SK-N-MC (cell line): ENCODE data around the gene RABL2B.

Experiments used
- DNase-seq: peaks from one replicate; pipeline ENCODE4 v3.0.0-alpha.2; 2011; ENCODE audit warnings: low read depth, low spot score
- H3K27ac ChIP-seq: fragments of 200-600 bp; sonication (generic); 2 replicates; pipeline ENCODE4 v1.5.1; 2016; ENCODE audit warnings: mixed run types
- H3K36me3 ChIP-seq: fragments of 200-600 bp; sonication (generic); 2 replicates; pipeline ENCODE4 v1.6.1; 2017; ENCODE audit warnings: antibody characterized with exemption, low read length, mixed read lengths; ENCODE audit not compliant: insufficient read depth
- H3K4me3 ChIP-seq: fragments of 200-600 bp; sonication (generic); 2 replicates; pipeline ENCODE4 v1.5.1; 2016
- H3K9ac ChIP-seq: fragments of 200-600 bp; sonication (generic); 2 replicates; pipeline ENCODE4 v1.8.0; 2017; ENCODE audit warnings: mixed run types, mixed read lengths; ENCODE audit not compliant: insufficient read length
- H3K9me3 ChIP-seq: fragments of 200-600 bp; sonication (generic); 2 replicates; pipeline ENCODE4 v1.6.1; 2017; ENCODE audit warnings: low read depth, mild to moderate bottlenecking, antibody characterized with exemption, low read length, moderate library complexity, mixed read lengths
- EZH2 ChIP-seq: fragments of 200-600 bp; sonication (generic); IDR thresholded peaks from one replicate; pipeline ENCODE4 v1.6.1; 2017; ENCODE audit warnings: antibody characterized with exemption
- FOXP2 ChIP-seq: optimal IDR thresholded peaks from 2 replicates; pipeline ENCODE3; 2011; ENCODE audit warnings: mild to moderate bottlenecking, moderate library complexity; ENCODE audit not compliant: insufficient read depth; ENCODE audit errors: extremely low read length, control extremely low read depth
- POLR2AphosphoS5 ChIP-seq: IDR thresholded peaks from 2 replicates; pipeline ENCODE4 v1.6.1; 2012; ENCODE audit warnings: mild to moderate bottlenecking, low read depth, low read length, borderline replicate concordance

RABL2B gene

GRCh38 chr22:50730013-50730891 lies 53.2 kb downstream of the RABL2B start:
- Histone ChIP-seq H3K9me3 (no peaks in the 10 kb centered on the region), H3K9ac (no peak overlapping the region), H3K4me3 (no peak overlapping the region), H3K27ac (no peak overlapping the region), H3K36me3 (no peaks in the 10 kb centered on the region)
- TF ChIP-seq POLR2AphosphoS5, result no peak
- TF ChIP-seq FOXP2, result no peak
- no peak for TF ChIP-seq EZH2
- DNase-seq, result no peak

DNA sequence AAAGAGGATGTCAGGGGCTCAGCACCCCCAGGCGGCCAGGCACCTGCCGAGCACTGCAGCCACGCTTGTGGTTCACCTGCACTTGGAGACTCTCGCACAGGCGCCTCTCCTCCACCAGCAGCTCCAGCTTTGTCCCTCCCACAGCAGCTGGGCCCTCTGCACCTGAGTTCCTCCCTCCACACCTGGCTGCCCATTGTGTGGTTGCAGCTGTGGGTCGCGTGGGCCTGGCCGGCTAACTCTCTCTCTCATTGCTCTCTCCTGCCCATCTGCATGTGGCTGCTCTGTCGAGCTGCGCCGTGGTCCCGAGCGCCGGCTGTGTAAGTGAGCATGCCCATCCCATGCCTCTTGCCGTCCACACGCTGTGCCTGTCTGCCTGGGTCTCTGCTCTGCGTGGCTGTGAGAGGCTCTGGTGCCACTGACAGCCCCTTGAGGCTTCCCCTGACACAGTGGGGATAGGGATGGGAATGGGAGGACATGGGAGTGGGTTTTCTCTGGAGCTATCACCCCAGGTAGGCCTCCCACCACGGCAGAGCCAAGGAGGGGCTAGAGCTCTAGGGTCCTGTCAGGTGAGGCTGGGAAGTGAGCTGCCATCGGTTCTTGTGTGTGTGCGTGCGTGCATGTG lies 53.9 kb downstream of the RABL2B start:
- Histone ChIP-seq H3K9me3 (no peaks in the 10 kb centered on the region), H3K4me3 (no peak overlapping the region), H3K9ac (no peak overlapping the region), H3K36me3 (no peaks in the 10 kb centered on the region), H3K27ac (no peak overlapping the region)
- TF ChIP-seq EZH2 (no peak), FOXP2 (no peak), POLR2AphosphoS5 (no peak)
- no peak for DNase-seq

- no peak for DNase-seq
- TF ChIP-seq POLR2AphosphoS5 (no peak), EZH2 (no peak), FOXP2 (no peak)
- Histone ChIP-seq H3K27ac (no peak overlapping the region), H3K9me3 (no peaks in the 10 kb centered on the region), H3K9ac (no peak overlapping the region), H3K36me3 (no peaks in the 10 kb centered on the region), H3K4me3 (no peak overlapping the region)
Measured at GRCh38 chr22:50728523-50728931, 54.9 kb downstream of the RABL2B start.

DNA sequence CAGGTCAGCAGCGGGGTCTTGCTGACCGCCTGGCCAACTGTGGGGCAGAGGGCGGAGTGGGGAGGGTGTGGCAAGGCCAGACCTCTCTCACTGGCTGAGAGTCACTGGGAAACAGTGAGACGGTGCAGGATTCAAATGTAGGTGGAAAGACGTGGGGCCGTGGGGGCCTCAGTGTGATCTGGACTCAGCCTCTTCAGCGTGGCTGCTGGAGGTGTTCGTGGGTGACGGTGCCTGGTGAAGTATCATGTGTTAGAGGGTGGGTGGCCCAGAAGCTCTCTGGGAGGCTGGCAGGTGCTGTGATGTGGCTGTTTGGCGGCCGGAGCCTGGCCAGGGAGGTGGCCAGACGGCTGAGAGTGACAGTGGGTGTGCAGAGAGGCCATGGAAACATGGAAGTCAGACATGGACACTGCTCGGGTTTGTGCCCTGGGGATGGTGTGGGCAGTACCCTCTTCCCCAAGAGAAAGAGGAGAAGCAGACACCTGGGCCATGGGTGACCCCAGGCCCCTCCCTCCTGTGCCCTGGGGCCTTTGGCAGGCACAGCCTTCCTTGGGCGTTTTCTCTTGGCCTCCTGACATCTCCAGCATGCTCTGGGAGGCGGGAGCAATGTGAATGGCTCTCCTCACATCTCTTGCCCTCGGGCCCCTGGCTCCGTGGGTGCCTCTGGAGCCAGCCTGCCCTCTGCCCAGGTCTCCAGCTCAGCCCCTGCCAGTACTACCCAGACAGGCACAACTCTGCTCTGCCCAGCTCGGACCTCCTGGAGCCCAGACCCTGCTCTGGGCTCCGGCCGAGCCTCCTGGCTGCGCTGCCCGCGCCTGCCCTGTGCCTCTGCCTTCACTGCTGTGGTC lies 55.5 kb downstream of the RABL2B start:
- TF ChIP-seq EZH2, result no peak
- no peak for TF ChIP-seq FOXP2
- TF ChIP-seq POLR2AphosphoS5, result no peak
- Histone ChIP-seq H3K9ac (no peak overlapping the region), H3K27ac (no peak overlapping the region), H3K4me3 (no peak overlapping the region), H3K9me3 (no peaks in the 10 kb centered on the region), H3K36me3 (no peaks in the 10 kb centered on the region)
- no peak for DNase-seq

- no peak for DNase-seq
- Histone ChIP-seq H3K9ac (no peak overlapping the region), H3K9me3 (no peaks in the 10 kb centered on the region), H3K27ac (no peak overlapping the region), H3K4me3 (no peak overlapping the region), H3K36me3 (no peaks in the 10 kb centered on the region)
- no peak for TF ChIP-seq EZH2
- no peak for TF ChIP-seq POLR2AphosphoS5
- TF ChIP-seq FOXP2, result no peak
Measured at GRCh38 chr22:50726643-50727340, 56.6 kb downstream of the RABL2B start.

DNA sequence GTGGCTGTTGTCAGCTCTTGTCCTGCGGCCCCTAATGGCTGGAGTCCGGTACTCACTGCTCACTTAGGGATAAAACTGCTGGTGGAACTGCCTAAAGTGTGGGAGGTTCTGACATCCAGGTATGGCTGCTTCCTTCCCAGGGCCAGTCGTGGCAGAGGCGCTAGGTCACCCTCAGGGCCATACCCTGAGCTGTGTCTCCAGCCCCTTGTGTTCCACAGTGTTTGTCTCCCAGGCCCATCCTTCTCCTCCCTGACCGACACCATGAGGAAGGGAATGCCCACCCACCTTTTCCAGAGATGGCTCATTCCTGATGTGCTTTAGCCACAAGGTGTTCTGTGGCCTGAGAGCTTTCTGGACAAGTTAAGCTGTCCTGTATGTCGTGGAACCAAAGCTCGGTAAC lies 57.8 kb downstream of the RABL2B start:
- no peaks in the 10 kb centered on the region for H3K9me3 ChIP-seq

GRCh38 chr22:50724616-50725015 lies 58.8 kb downstream of the RABL2B start:
- DNase-seq, result no peak
- no peak overlapping the region for H3K4me3 ChIP-seq
- H3K9ac ChIP-seq, result no peak overlapping the region
- no peaks in the 10 kb centered on the region for H3K36me3 ChIP-seq
- no peak overlapping the region for H3K27ac ChIP-seq
- no peaks in the 10 kb centered on the region for H3K9me3 ChIP-seq
- no peak for TF ChIP-seq FOXP2
- TF ChIP-seq POLR2AphosphoS5, result no peak
- no peak for TF ChIP-seq EZH2

More for the DNA sequence above, 57.8 kb downstream of the RABL2B start:
- Histone ChIP-seq H3K4me3 (no peak overlapping the region), H3K27ac (no peak overlapping the region), H3K9ac (no peak overlapping the region), H3K36me3 (no peaks in the 10 kb centered on the region)
- TF ChIP-seq EZH2 (no peak), POLR2AphosphoS5 (no peak), FOXP2 (no peak)
- no peak for DNase-seq

DNA sequence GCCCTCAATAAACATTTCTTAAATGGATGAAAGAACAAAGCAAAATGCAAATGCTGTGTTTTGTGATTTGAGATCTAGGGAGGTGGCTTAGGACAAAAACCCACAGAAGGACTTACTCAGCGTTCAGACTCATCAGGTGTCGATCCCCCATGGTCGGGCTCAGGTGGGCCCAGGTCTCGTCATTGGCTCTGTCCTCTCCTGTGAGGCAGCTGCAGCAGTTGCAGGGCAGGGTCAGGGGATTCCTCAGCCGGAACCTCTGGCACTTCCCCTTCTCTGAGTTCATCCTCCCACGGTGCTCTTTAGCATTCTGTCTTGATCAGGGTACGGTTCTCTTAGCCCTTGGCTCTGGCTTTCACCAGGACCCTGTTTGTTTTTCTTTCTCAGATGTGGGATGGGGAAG lies 59.4 kb downstream of the RABL2B start:
- H3K27ac ChIP-seq, result no peak overlapping the region
- DNase-seq, result no peak
- no peaks in the 10 kb centered on the region for H3K36me3 ChIP-seq
- no peak overlapping the region for H3K4me3 ChIP-seq
- no peak for TF ChIP-seq POLR2AphosphoS5
- TF ChIP-seq EZH2, result no peak
- TF ChIP-seq FOXP2, result no peak
- no peaks in the 10 kb centered on the region for H3K9me3 ChIP-seq
- no peak overlapping the region for H3K9ac ChIP-seq
